GM21423 (cell line): Measurements from ENCODE around the gene CALCB.
"Not testable (repeated sequence)": the region's sequence is repeated elsewhere in the genome, so short reads cannot be mapped to it uniquely, and the experiment has no call there.

Source experiments
- ATAC-seq: cut with Tn5 transposase; IDR thresholded peaks from one replicate; pipeline ENCODE4 v1.9.1; 2021; ENCODE audit warnings: mild to moderate bottlenecking, moderate library complexity; ENCODE audit not compliant: unreplicated experiment

The CALCB gene

GRCh38 chr11:15073361-15074205 lies at the start of gene CALCB:
Gene CALCB, plus strand, starts transcription at chr11:15073593. Its CDS starts 1,126 bp downstream, at chr11:15074719.
- no peak for ATAC-seq

- ATAC-seq = no peak
Observed at GRCh38 chr11:15027011-15027410, 46.4 kb upstream of the CALCB start.

GRCh38 chr11:15027956-15028355 lies 45.4 kb upstream of the CALCB start:
- ATAC-seq = no peak

- ATAC-seq = no peak
Observed at GRCh38 chr11:15028379-15028778, 45.0 kb upstream of the CALCB start.

- not testable (repeated sequence) for ATAC-seq
Observed at GRCh38 chr11:15031945-15032344, 41.4 kb upstream of the CALCB start.

- no peak for ATAC-seq
Observed at GRCh38 chr11:15034687-15035267, 38.6 kb upstream of the CALCB start.

- ATAC-seq = no peak
Observed at GRCh38 chr11:15035283-15035682, 38.1 kb upstream of the CALCB start.

GRCh38 chr11:15038963-15039362 lies 34.4 kb upstream of the CALCB start:
- ATAC-seq = no peak

GRCh38 chr11:15045209-15045608 lies 28.2 kb upstream of the CALCB start:
- no peak for ATAC-seq

- ATAC-seq = no peak
Observed at GRCh38 chr11:15045891-15046290, 27.5 kb upstream of the CALCB start.

- not testable (repeated sequence) for ATAC-seq
Observed at GRCh38 chr11:15046673-15047072, 26.7 kb upstream of the CALCB start.

GRCh38 chr11:15048616-15049015 lies 24.8 kb upstream of the CALCB start:
- ATAC-seq = no peak

GRCh38 chr11:15053191-15053685 lies 20.2 kb upstream of the CALCB start:
- no peak for ATAC-seq

GRCh38 chr11:15055620-15056356 lies 17.6 kb upstream of the CALCB start:
- no peak for ATAC-seq

- ATAC-seq = no peak
Observed at GRCh38 chr11:15057329-15057728, 16.1 kb upstream of the CALCB start.

- no peak for ATAC-seq
Observed at GRCh38 chr11:15059132-15059915, 14.1 kb upstream of the CALCB start.

- no peak for ATAC-seq
Observed at GRCh38 chr11:15062599-15062998, 10.8 kb upstream of the CALCB start.

- ATAC-seq = not testable (repeated sequence)
Observed at GRCh38 chr11:15069751-15070150, 3.6 kb upstream of the CALCB start.

GRCh38 chr11:15071556-15072255 lies 1.7 kb upstream of the CALCB start:
- ATAC-seq = no peak

GRCh38 chr11:15072551-15073143 lies 746 bp upstream of the CALCB start:
- no peak for ATAC-seq
